Measurements from ENCODE around the gene FAT1.
"Not testable (repeated sequence)": the region's sequence is repeated elsewhere in the genome, so short reads cannot be mapped to it uniquely, and the experiment has no call there.

Gene FAT1

DNA sequence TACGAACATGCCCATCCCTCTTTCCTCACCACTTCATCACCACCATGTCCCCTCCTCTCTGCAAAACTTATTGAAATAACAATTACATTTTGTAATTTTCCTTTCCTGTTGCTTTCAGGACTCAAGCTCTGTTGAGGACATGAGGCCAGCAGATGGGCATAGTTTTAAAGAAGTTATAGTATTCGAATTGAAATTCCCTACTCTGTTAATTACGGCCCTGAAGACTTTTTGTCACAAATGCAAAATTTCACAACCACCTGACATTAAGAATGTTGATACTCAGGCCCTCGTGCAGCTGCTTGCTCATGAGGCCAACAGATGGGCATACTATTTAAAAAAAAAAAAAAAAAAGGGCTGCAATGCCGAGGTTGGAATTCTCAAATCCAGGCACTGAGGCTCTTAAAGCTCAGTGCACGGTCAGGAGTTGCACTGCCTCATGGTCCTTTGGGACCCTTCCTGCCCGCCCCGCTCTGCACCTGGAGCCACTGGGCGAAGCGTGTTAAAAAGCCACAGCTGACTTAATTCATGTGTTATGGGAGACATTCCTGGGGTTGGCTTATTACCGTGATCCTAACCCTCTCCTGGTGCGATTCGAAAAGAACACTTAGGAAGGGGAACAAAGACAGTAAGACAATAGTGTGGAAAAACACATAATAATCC, 34.2 kb upstream of the FAT1 start:
- no peak for DNase-seq (ENCODE audit: low read depth)
- TF ChIP-seq, protein P1, sequence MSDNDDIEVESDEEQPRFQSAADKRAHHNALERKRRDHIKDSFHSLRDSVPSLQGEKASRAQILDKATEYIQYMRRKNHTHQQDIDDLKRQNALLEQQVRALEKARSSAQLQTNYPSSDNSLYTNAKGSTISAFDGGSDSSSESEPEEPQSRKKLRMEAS (IDR thresholded peaks at IDR 0.05; ENCODE audit: low read depth, low read length), result no peak
- TF ChIP-seq POLR2A (IDR thresholded peaks at IDR 0.05; ENCODE audit: extremely low read depth, insufficient read length) (no peak), MYC (IDR thresholded peaks at IDR 0.05; ENCODE audit: low read depth, low read length) (no peak), CTCF (IDR thresholded peaks at IDR 0.05; ENCODE audit: low read depth, low read length) (no peak)
- H3K4me3 ChIP-seq (ENCODE audit: low read depth, low read length), result no peak overlapping the region

DNA sequence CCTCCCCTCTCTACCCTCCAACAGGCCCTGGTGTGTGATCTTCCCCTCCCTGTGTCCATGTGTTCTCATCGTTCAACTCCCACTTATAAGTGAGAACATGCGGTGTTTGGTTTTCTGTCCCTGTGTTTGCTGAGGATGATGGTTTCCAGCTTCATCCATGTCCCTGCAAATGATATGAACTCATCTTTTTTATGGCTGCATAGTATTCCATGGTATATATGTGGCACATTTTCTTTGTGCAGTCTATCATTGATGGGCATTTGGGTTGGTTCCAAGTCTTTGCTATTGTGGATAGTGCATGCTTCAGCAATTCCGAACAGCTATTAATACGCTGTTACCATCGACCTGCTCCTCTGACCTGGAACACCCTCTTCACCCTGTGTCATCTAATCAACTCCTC, 32.9 kb upstream of the FAT1 start:
- not testable (repeated sequence) for H3K4me3 ChIP-seq (ENCODE audit: low read depth, low read length); DNase-seq (ENCODE audit: low read depth)

- no peak for TF ChIP-seq CTCF (IDR thresholded peaks at IDR 0.05; ENCODE audit: low read depth, low read length)
- no peak for TF ChIP-seq MYC (IDR thresholded peaks at IDR 0.05; ENCODE audit: low read depth, low read length)
- TF ChIP-seq POLR2A (IDR thresholded peaks at IDR 0.05; ENCODE audit: extremely low read depth, insufficient read length), result no peak
- TF ChIP-seq, protein P1 (IDR thresholded peaks at IDR 0.05; ENCODE audit: low read depth, low read length), result no peak
- no peak overlapping the region for H3K4me3 ChIP-seq (ENCODE audit: low read depth, low read length)
- no peak for DNase-seq (ENCODE audit: low read depth)
Observed at GRCh38 chr4:186755550-186756519, 32.2 kb upstream of the FAT1 start.

DNA sequence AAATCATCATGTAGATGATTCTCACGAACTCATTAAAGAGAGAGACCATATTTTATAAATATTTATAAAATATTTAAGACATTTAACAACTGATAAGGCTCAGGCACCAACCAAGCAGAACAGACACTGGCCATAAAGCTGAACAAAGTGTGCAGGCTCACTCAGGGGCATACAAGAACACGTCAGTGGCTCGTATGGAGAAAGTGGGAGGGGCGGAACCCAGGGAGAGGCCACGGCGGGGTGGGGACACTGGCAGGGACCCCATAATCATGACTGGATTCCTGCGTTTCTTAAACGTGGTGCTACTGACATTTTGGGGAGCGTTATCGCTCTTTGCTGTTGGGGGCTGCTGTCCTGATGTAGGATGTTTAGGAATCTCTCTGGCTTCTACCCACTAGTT, 31.3 kb upstream of the FAT1 start:
- DNase-seq (ENCODE audit: low read depth), result no peak
- TF ChIP-seq, protein P1 (IDR thresholded peaks at IDR 0.05; ENCODE audit: low read depth, low read length), result no peak
- no peak for TF ChIP-seq MYC (IDR thresholded peaks at IDR 0.05; ENCODE audit: low read depth, low read length)
- TF ChIP-seq POLR2A (IDR thresholded peaks at IDR 0.05; ENCODE audit: extremely low read depth, insufficient read length), result no peak
- TF ChIP-seq CTCF (IDR thresholded peaks at IDR 0.05; ENCODE audit: low read depth, low read length), result no peak
- H3K4me3 ChIP-seq (ENCODE audit: low read depth, low read length), result no peak overlapping the region

GRCh38 chr4:186752325-186752724, 28.7 kb upstream of the FAT1 start:
- TF ChIP-seq MYC (IDR thresholded peaks at IDR 0.05; ENCODE audit: low read depth, low read length) (no peak), CTCF (IDR thresholded peaks at IDR 0.05; ENCODE audit: low read depth, low read length) (no peak), POLR2A (IDR thresholded peaks at IDR 0.05; ENCODE audit: extremely low read depth, insufficient read length) (no peak)
- TF ChIP-seq, protein P1 (IDR thresholded peaks at IDR 0.05; ENCODE audit: low read depth, low read length), result no peak
- H3K4me3 ChIP-seq (ENCODE audit: low read depth, low read length), result no peak overlapping the region
- DNase-seq (ENCODE audit: low read depth), result no peak

GRCh38 chr4:186749611-186750281, 26.1 kb upstream of the FAT1 start:
- TF ChIP-seq CTCF (IDR thresholded peaks at IDR 0.05; ENCODE audit: low read depth, low read length) (no peak), POLR2A (IDR thresholded peaks at IDR 0.05; ENCODE audit: extremely low read depth, insufficient read length) (no peak), MYC (IDR thresholded peaks at IDR 0.05; ENCODE audit: low read depth, low read length) (no peak)
- TF ChIP-seq, protein P1 (IDR thresholded peaks at IDR 0.05; ENCODE audit: low read depth, low read length), result no peak
- H3K4me3 ChIP-seq (ENCODE audit: low read depth, low read length), result no peak overlapping the region
- no peak for DNase-seq (ENCODE audit: low read depth)

Measured in NB4 (cell line).